K562 (cell line): ENCODE results near the gene PLD6.

Experiments used
- HDGF ChIP-seq: fragments of 450-650 bp; IDR thresholded peaks from 2 replicates; pipeline ENCODE4 v1.6.1; 2016
- HEY1 ChIP-seq: fragments of 250-450 bp; sonication (Bioruptor Pico); IDR thresholded peaks from 2 replicates; pipeline ENCODE4 v1.5.0; 2020; ENCODE audit warnings: mild to moderate bottlenecking, moderate library complexity, borderline replicate concordance
- PRDM10 ChIP-seq: fragments of 450-650 bp; IDR thresholded peaks from 2 replicates; pipeline ENCODE4 v1.6.1; 2018; ENCODE audit not compliant: partially characterized antibody
- TAF1 ChIP-seq: IDR thresholded peaks from 2 replicates; pipeline ENCODE4 v1.6.1; 2011; ENCODE audit warnings: mild to moderate bottlenecking, low read length, moderate library complexity; ENCODE audit not compliant: insufficient read depth, control insufficient read depth, severe bottlenecking; ENCODE audit errors: extremely low read depth
- ZNF431 ChIP-seq: sonication (generic); formaldehyde crosslinking; IDR thresholded peaks from 2 replicates; pipeline ENCODE4 v1.8.0; 2022; ENCODE audit warnings: mild to moderate bottlenecking, missing genetic modification reagents
- TF ChIP-seq, protein P1 (sequence below): sonication (generic); formaldehyde crosslinking; IDR thresholded peaks from 2 replicates; pipeline ENCODE4 v1.9.0; 2022; ENCODE audit warnings: mild to moderate bottlenecking, missing genetic modification reagents
- TF ChIP-seq, protein P2 (sequence below): sonication (generic); formaldehyde crosslinking; IDR thresholded peaks from 2 replicates; pipeline ENCODE4 v1.9.0; 2022; ENCODE audit warnings: mild to moderate bottlenecking, missing genetic modification reagents
- TF ChIP-seq, protein P3 (sequence below): sonication (generic); formaldehyde crosslinking; IDR thresholded peaks from 2 replicates; pipeline ENCODE4 v1.8.1; 2023; ENCODE audit warnings: mild to moderate bottlenecking, missing genetic modification reagents

- no peak for TF ChIP-seq HDGF
- TF ChIP-seq, protein P1, sequence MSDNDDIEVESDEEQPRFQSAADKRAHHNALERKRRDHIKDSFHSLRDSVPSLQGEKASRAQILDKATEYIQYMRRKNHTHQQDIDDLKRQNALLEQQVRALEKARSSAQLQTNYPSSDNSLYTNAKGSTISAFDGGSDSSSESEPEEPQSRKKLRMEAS (CRISPR knock-in tag) = no peak
- TF ChIP-seq, protein P2, sequence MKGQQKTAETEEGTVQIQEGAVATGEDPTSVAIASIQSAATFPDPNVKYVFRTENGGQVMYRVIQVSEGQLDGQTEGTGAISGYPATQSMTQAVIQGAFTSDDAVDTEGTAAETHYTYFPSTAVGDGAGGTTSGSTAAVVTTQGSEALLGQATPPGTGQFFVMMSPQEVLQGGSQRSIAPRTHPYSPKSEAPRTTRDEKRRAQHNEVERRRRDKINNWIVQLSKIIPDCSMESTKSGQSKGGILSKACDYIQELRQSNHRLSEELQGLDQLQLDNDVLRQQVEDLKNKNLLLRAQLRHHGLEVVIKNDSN (CRISPR knock-in tag) = no peak
- no peak for TF ChIP-seq HEY1 (CRISPR knock-in tag)
- no peak for TF ChIP-seq ZNF431 (CRISPR knock-in tag)
- no peak for TF ChIP-seq TAF1
- TF ChIP-seq PRDM10 = no peak
- TF ChIP-seq, protein P3, sequence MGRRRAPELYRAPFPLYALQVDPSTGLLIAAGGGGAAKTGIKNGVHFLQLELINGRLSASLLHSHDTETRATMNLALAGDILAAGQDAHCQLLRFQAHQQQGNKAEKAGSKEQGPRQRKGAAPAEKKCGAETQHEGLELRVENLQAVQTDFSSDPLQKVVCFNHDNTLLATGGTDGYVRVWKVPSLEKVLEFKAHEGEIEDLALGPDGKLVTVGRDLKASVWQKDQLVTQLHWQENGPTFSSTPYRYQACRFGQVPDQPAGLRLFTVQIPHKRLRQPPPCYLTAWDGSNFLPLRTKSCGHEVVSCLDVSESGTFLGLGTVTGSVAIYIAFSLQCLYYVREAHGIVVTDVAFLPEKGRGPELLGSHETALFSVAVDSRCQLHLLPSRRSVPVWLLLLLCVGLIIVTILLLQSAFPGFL (CRISPR knock-in tag) = no peak
These were observed 47.9 kb upstream of the PLD6 start for GRCh38 chr17:17254036-17254435.
